SK-N-DZ (cell line): ENCODE results near the gene PLEKHH2.
A peak's percentile ranks its signal among the peaks of the same experiment; 100 is the strongest.

ENCODE experiments used
- DNase-seq: peaks from one replicate; pipeline ENCODE4 v3.0.0-alpha.2; 2015; ENCODE audit warnings: low spot score
- small RNA-seq, 2 experiments: library from RNA; depleted of rRNA; stranded (forward); fragments of <200 nt; gene quantifications; one replicate each; pipeline ENCODE3, GENCODE V24; 2014

PLEKHH2 gene

GRCh38 chr2:43806719-43807031 lies 169.6 kb downstream of the PLEKHH2 start:
- DNase-seq, result no peak

DNA sequence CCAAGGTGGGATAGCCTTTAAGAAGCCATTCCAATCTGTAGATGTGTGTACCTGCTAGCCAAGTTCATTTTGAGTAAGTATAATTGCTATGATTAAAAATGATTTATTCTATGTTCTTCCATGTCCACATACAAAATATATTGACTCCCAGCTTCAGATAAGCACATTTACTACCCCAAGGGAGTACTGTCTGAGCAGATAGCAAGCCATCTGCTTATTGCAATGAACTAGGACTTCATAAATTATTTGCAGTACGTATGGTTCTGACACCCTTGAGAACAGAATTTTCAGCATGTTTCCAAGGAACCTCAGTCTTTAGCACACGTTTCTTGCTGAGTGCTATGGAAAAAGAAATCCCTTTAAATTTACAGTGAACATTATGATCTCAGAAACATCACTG lies 173.4 kb downstream of the PLEKHH2 start:
- peak; percentile 66 for DNase-seq

DNA sequence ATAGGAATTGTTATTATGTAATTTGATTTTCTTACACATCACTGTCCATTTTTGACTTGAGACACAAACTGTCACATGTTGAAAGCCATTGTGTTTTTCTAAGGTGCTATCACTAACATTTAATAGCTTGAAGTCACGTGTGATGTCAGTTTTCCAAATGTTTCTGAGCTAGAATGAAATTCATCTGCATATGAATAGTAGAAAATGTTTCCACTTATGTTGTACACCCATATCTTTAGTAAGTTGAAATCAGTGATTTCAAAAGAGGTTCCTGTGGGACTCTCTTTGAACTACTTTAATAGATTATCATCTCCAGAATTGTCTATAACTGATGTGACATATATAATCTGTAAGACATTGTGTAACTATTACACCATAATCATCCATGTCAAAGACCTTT lies 173.8 kb downstream of the PLEKHH2 start:
- no peak for DNase-seq

DNA sequence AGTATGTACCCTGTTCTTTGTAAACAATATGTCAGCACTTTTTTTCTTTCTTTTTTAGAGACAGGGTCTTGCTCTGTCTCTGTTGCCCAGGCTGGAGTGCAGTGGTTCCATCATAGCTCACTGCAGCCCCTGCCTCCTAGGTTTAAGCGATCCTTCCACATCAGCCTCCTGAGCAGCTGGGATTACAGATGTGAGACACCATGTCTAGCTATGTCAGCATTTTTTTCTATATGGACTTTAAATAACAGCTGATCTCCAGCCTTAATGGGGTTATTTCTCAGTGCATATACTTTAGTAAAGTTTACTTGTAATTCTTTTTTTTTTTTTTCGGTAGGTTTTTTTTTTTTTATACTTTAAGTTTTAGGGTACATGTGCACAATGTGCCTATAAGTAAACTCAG lies 174.9 kb downstream of the PLEKHH2 start:
- DNase-seq, result no peak

- no peak for DNase-seq
These were observed 175.9 kb downstream of the PLEKHH2 start for GRCh38 chr2:43812947-43813346.

DNA sequence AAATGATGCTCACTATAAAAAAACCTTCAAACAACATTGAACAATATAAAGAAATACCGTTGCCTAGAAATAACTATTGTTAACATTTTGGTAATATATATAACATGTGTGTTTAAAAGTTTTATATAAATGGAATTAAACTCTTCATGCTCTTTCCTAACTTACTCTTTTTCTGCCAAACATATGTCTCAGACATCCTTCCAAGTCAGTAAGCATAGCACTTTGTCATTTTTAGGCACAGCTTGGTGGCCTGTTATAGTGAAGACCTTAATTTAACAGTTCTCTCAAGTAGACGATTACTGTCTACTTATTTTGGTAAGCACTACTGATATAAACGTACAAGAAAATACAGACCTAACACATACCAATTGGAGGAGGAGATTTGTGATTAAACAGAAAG lies 177.7 kb downstream of the PLEKHH2 start:
- DNase-seq, result no peak

Small RNAs within 50 kb of the gene (small RNA-seq; reads per million reads assigned to genes)
- gene RF00019 (0 reads per million in 2 experiments), gene RN7SKP66 (0 reads per million in 2 experiments)
